Measurements from ENCODE around the gene TMEM80. TPM values are rescaled to one million over a fixed set of nuclear protein-coding genes. Genes with fewer than 3 reads are reported as not detected.

The TMEM80 gene
- total RNA-seq, 1 donor from 2014 or later: 22.9 TPM

DNA sequence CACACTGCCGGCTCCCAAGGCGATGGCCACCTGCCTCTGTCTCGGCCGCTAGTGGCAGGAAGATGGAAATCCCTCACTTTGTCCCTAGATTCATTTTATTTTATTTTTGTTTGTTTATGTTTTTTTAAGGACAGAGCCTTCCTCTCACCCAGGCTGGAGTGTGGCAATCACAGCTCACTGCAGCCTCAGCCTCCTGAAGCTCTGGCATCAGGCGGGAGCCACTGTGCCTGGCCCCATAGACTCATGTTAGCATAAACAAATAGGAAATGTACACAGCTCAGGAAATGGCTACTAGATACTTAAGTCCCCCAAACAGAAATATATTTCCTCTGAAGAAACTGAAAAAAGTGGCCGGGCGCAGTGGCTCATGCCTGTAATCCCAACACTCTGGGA lies 3.5 kb downstream of the TMEM80 start:
- H3K9me3 Mint-ChIP-seq (ENCODE audit: unreplicated experiment): no peaks in the 10 kb centered on the region

DNA sequence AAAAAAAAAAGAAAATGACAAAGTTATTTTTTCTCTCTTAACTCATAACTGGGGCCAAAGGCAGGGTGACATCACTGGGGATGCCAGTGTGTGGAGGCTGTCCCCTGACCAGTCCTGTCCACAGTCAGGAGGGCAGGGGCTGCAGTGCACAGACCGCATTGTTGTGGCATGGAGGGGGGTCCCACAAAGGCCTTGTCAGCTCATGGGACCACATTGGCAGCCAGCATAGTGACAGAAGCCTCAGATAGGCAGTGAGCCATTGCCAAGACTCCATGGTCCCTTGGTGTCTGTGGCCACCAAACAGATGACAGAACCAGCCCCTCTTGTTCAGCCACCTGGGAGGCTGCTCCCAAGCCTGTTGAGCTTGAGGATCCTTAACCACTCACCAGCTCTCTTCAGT lies 4.1 kb downstream of the TMEM80 start:
- peaks cover 6% of the 10 kb centered on the region for H3K27me3 Mint-ChIP-seq (ENCODE audit: unreplicated experiment)
- TF ChIP-seq, protein P1, sequence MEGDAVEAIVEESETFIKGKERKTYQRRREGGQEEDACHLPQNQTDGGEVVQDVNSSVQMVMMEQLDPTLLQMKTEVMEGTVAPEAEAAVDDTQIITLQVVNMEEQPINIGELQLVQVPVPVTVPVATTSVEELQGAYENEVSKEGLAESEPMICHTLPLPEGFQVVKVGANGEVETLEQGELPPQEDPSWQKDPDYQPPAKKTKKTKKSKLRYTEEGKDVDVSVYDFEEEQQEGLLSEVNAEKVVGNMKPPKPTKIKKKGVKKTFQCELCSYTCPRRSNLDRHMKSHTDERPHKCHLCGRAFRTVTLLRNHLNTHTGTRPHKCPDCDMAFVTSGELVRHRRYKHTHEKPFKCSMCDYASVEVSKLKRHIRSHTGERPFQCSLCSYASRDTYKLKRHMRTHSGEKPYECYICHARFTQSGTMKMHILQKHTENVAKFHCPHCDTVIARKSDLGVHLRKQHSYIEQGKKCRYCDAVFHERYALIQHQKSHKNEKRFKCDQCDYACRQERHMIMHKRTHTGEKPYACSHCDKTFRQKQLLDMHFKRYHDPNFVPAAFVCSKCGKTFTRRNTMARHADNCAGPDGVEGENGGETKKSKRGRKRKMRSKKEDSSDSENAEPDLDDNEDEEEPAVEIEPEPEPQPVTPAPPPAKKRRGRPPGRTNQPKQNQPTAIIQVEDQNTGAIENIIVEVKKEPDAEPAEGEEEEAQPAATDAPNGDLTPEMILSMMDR (IDR thresholded peaks at IDR 0.05; ENCODE audit: unreplicated experiment): no peak
- no peaks in the 10 kb centered on the region for H3K9me3 Mint-ChIP-seq (ENCODE audit: unreplicated experiment)
- no peak overlapping the region for H3K4me3 Mint-ChIP-seq (ENCODE audit: unreplicated experiment)
- no peak for DNase-seq (ENCODE audit: low spot score)
- no peak overlapping the region for H3K27ac Mint-ChIP-seq (ENCODE audit: unreplicated experiment)
- H3K36me3 Mint-ChIP-seq (ENCODE audit: low read depth, unreplicated experiment): no peaks in the 10 kb centered on the region
- peaks cover 27% of the 10 kb centered on the region for H3K4me1 Mint-ChIP-seq (ENCODE audit: unreplicated experiment)

More for the DNA sequence above, 3.5 kb downstream of the TMEM80 start:
- H3K4me1 Mint-ChIP-seq (ENCODE audit: unreplicated experiment): peaks cover 27% of the 10 kb centered on the region
- peaks cover 3% of the 10 kb centered on the region for H3K27me3 Mint-ChIP-seq (ENCODE audit: unreplicated experiment)
- no peaks in the 10 kb centered on the region for H3K36me3 Mint-ChIP-seq (ENCODE audit: low read depth, unreplicated experiment)
- H3K4me3 Mint-ChIP-seq (ENCODE audit: unreplicated experiment): no peak overlapping the region
- DNase-seq (ENCODE audit: low spot score): no peak
- H3K27ac Mint-ChIP-seq (ENCODE audit: unreplicated experiment): no peak overlapping the region
- TF ChIP-seq, protein P1 (IDR thresholded peaks at IDR 0.05; ENCODE audit: unreplicated experiment): no peak

DNA sequence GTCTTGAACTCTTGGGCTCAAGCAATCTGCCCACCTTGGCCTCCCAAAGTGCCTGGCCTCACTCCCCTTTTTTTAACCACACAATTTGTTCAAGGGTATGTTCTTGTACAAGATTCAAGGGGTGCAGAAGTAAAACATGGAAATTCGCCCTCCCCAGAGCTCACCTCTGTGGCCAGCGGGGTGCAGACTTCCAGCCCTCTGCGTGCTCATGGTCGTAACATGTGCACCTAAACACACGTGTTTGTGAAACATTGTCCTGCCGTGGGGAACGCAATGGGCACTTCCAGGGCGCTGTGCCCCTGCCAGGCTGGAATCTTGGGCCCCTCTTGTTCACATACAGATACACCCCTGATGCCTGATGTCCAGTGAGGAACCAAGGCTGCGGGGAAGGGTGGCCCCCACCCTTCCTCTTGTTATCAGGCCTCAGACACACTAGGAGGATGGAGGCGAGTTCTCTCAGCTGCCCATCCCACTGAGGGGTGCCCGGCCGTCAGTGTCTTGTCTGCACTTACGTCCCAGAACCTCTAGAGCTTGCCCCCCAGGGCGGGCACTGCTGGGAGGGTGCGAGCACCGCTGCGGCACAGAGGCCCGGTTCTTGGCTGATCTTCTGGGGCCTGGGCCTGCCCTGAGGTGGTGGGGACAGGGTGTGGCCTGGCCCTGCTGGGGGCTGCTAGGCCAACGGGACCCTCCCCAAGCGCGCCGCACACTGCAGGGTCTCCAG lies 6.3 kb downstream of the TMEM80 start:
- Mint-ChIP-seq H3K4me1 (ENCODE audit: unreplicated experiment) (peaks cover 24% of the 10 kb centered on the region), H3K4me3 (ENCODE audit: unreplicated experiment) (no peak overlapping the region), H3K27ac (ENCODE audit: unreplicated experiment) (no peak overlapping the region), H3K9me3 (ENCODE audit: unreplicated experiment) (no peaks in the 10 kb centered on the region), H3K36me3 (ENCODE audit: low read depth, unreplicated experiment) (no peaks in the 10 kb centered on the region), H3K27me3 (ENCODE audit: unreplicated experiment) (peaks cover 8% of the 10 kb centered on the region)
- TF ChIP-seq, protein P1 (IDR thresholded peaks at IDR 0.05; ENCODE audit: unreplicated experiment): no peak
- no peak for DNase-seq (ENCODE audit: low spot score)

DNA sequence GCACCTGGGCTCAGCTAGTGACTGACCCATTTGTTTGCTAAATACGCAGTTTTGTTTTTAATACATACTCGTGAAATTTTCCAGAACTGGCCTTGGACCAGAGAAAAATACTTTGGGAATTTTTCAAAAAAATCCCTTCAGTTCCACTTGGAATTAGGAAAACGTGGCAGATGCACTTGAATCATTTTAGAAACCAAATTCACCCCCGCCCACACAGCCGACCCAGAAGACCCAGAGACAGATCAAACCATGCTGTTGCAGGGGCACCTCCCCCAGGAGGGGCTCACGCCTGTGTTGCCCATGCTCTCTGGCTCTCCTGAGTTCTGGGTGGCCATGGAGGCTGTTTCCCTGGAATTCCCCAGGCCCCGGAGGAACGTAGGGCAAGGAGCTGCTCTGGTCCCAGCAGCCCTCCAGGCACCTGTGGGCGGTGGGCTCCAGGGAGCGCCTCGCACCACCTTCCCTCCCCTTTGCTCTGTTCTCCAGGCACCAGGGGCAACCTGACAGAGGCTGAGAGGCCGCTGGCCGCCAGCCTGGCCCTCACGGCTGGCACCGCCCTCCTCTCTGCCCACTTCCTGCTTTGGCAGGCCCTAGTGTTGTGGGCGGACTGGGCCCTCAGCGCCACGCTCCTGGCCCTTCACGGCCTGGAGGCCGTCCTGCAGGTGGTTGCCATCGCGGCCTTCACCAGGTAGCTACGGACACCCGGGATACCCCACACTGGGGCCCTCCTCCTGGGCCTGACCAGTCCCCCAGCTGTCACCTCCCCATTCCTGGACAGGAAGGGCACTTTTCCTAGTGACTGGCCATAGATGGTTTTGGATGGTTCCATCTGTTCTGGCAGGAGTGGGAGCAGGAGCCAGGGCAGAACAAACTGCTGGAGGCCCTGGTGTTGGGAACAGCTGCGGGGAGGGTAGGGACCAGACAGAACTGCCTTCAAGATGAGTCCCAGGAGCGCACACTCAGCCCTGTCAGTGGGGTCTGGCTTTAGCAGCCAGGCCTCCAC lies 7.1 kb downstream of the TMEM80 start:
- Mint-ChIP-seq H3K9me3 (ENCODE audit: unreplicated experiment) (no peaks in the 10 kb centered on the region), H3K27ac (ENCODE audit: unreplicated experiment) (no peak overlapping the region), H3K4me3 (ENCODE audit: unreplicated experiment) (no peak overlapping the region), H3K36me3 (ENCODE audit: low read depth, unreplicated experiment) (no peaks in the 10 kb centered on the region), H3K27me3 (ENCODE audit: unreplicated experiment) (peaks cover 10% of the 10 kb centered on the region), H3K4me1 (ENCODE audit: unreplicated experiment) (peaks cover 16% of the 10 kb centered on the region)
- DNase-seq (ENCODE audit: low spot score): no peak
- TF ChIP-seq, protein P1 (IDR thresholded peaks at IDR 0.05; ENCODE audit: unreplicated experiment): no peak

All from endothelial cell (in vitro differentiated cells).